ENCODE results near the gene COLGALT1.

COLGALT1 gene

DNA sequence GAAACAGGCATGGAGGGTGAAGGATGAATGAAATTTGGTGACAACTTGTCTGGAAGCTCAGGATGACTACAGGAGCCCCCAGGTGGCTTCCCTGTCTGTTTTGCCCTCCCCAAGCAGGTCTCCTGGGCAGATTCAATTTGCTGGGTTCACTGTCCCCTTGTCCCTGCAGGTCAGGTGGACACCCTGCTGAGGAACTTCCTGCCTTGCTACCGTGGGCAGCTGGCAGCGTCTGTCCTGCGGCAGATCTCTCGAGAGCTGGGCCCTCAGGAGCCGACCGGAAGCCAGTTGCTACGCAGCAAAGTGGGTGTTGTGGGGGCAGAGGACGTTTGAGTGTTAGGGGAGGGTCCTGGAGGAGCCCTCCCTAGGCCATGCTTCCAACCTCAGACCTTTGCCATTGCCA lies 24.9 kb upstream of the COLGALT1 start:
- no peak overlapping the region for H3K27ac ChIP-seq (ENCODE audit: low read depth, low read length)
- no peaks in the 10 kb centered on the region for H3K36me3 ChIP-seq (ENCODE audit: control insufficient read depth in 1 of 2, insufficient read depth in 2 of 2, low read length in 2 of 2)
- H3K9me3 ChIP-seq (ENCODE audit: control insufficient read depth in 1 of 2, low read length in 2 of 2): peaks cover 3 to 6% of the 10 kb centered on the region in 2 donors
- no peak overlapping the region for H3K4me3 ChIP-seq (ENCODE audit: low read depth in 1 of 2, low read length in 2 of 2)
- H3K9ac ChIP-seq (ENCODE audit: low read depth in 1 of 2, low read length in 2 of 2): no peak overlapping the region
- no peaks in the 10 kb centered on the region for H3K4me1 ChIP-seq (ENCODE audit: control insufficient read depth in 1 of 2, insufficient read depth in 2 of 2, low read length in 2 of 2)
- H3K27me3 ChIP-seq (ENCODE audit: control insufficient read depth in 1 of 2, insufficient read depth in 2 of 2, low read length in 2 of 2): peaks cover 4 to 8% of the 10 kb centered on the region in 2 donors

DNA sequence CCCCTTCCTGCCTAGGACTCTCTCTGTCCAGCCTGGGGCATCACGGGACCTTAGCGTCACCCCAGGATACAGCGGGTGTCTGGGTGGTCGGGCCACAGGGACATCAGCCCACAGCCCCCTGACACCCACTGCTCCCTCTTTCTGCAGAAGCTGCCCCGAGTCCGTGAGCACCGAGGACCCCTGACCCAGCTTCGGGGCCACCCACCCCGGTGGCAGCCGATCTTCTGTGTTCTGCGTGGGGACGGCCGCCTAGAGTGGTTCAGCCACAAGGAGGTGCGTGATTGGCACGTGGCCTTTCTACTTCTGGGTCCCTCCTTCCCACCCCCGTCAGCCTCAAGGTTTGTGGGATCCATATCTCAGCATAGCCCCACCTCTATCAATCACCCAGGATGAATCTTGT lies 23.3 kb upstream of the COLGALT1 start:
- Histone ChIP-seq H3K4me3 (ENCODE audit: low read depth in 1 of 2, low read length in 2 of 2) (no peak overlapping the region), H3K27me3 (ENCODE audit: control insufficient read depth in 1 of 2, insufficient read depth in 2 of 2, low read length in 2 of 2) (peaks cover 4 to 8% of the 10 kb centered on the region in 2 donors)

DNA sequence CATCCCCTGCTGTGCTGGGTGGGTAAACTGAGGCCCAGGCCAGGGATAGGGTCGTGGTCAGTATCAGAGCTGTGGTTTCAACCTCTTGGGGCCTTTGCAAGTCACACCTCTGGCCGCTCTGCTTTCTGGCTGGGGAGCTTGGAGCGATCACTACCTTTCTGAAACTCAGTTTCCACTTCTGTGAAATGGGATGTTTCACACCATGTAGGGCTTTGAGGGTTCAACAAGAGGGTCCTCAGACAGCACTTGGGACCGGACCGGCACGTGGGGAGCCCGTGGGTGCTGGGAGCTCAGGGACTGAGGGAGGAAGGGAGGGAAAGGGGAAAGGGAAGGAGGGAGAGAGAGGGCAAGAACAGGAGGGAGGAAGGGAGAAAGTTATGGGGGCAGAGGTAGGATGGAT lies 22.9 kb upstream of the COLGALT1 start:
- peaks cover 3 to 6% of the 10 kb centered on the region in 2 donors for H3K9me3 ChIP-seq (ENCODE audit: control insufficient read depth in 1 of 2, low read length in 2 of 2)
- no peaks in the 10 kb centered on the region for H3K36me3 ChIP-seq (ENCODE audit: control insufficient read depth in 1 of 2, insufficient read depth in 2 of 2, low read length in 2 of 2)
- no peak overlapping the region for H3K27ac ChIP-seq (ENCODE audit: low read depth, low read length)
- H3K4me1 ChIP-seq (ENCODE audit: control insufficient read depth in 1 of 2, insufficient read depth in 2 of 2, low read length in 2 of 2): no peaks in the 10 kb centered on the region
- no peak overlapping the region for H3K9ac ChIP-seq (ENCODE audit: low read depth in 1 of 2, low read length in 2 of 2)
- no peak overlapping the region for H3K4me3 ChIP-seq (ENCODE audit: low read depth in 1 of 2, low read length in 2 of 2)
- H3K27me3 ChIP-seq (ENCODE audit: control insufficient read depth in 1 of 2, insufficient read depth in 2 of 2, low read length in 2 of 2): peaks cover 8% of the 10 kb centered on the region in 2 donors

More for the DNA sequence above, 23.3 kb upstream of the COLGALT1 start:
- Histone ChIP-seq H3K27ac (ENCODE audit: low read depth, low read length) (no peak overlapping the region), H3K4me1 (ENCODE audit: control insufficient read depth in 1 of 2, insufficient read depth in 2 of 2, low read length in 2 of 2) (no peaks in the 10 kb centered on the region), H3K9ac (ENCODE audit: low read depth in 1 of 2, low read length in 2 of 2) (no peak overlapping the region), H3K36me3 (ENCODE audit: control insufficient read depth in 1 of 2, insufficient read depth in 2 of 2, low read length in 2 of 2) (no peaks in the 10 kb centered on the region), H3K9me3 (ENCODE audit: control insufficient read depth in 1 of 2, low read length in 2 of 2) (peaks cover 3 to 6% of the 10 kb centered on the region in 2 donors)

DNA sequence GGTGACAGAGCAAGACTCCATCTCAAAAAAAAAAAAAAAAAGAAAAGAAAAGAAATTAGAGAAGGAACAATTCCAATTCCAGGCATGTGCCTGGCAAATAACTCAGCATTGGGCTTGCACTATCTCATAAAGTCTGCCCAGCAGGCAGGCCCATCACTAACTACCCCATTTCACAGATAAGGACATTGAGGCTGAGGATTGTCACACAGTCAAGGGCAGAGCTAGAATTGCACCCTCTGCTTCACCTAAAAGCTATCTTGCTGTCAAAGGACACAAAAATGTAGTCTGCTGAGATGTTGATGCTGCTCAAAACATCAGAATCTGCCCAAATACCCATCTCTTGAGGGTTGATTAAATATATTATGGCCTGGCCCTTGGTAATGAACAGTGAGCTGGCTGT lies 20.7 kb upstream of the COLGALT1 start:
- H3K27ac ChIP-seq (ENCODE audit: low read depth, low read length): no peak overlapping the region
- H3K36me3 ChIP-seq (ENCODE audit: control insufficient read depth in 1 of 2, insufficient read depth in 2 of 2, low read length in 2 of 2): no peaks in the 10 kb centered on the region
- H3K4me1 ChIP-seq (ENCODE audit: control insufficient read depth in 1 of 2, insufficient read depth in 2 of 2, low read length in 2 of 2): peaks cover 5 to 7% of the 10 kb centered on the region in 2 donors
- H3K27me3 ChIP-seq (ENCODE audit: control insufficient read depth in 1 of 2, insufficient read depth in 2 of 2, low read length in 2 of 2): peaks cover 0 to 6% of the 10 kb centered on the region in 2 donors
- no peak overlapping the region for H3K9ac ChIP-seq (ENCODE audit: low read depth in 1 of 2, low read length in 2 of 2)
- no peaks in the 10 kb centered on the region for H3K9me3 ChIP-seq (ENCODE audit: control insufficient read depth in 1 of 2, low read length in 2 of 2)
- H3K4me3 ChIP-seq (ENCODE audit: low read depth in 1 of 2, low read length in 2 of 2): no peak overlapping the region

DNA sequence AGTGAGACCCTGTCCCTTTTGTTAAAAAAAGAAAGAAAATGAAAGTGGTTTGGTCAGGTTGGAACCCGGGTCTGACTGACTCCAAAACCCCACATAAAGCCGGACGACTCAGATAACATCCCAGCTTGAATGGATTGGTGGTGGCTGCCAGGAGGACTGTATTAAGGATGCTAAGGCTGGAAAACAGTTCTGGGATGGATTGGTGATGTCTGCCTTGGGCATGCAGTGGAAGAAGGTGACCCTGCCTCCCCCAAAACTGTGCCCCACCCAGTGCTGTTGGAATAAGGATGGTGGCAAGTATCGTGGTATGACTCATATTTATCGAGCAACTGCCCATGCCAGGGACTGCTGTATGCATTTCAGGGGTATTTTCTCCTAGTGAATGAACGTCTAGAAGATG lies 18.5 kb upstream of the COLGALT1 start:
- Histone ChIP-seq H3K27ac (ENCODE audit: low read depth, low read length) (no peak overlapping the region), H3K36me3 (ENCODE audit: control insufficient read depth in 1 of 2, insufficient read depth in 2 of 2, low read length in 2 of 2) (no peaks in the 10 kb centered on the region), H3K27me3 (ENCODE audit: control insufficient read depth in 1 of 2, insufficient read depth in 2 of 2, low read length in 2 of 2) (peaks cover 0 to 6% of the 10 kb centered on the region in 2 donors), H3K9me3 (ENCODE audit: control insufficient read depth in 1 of 2, low read length in 2 of 2) (no peaks in the 10 kb centered on the region), H3K4me1 (ENCODE audit: control insufficient read depth in 1 of 2, insufficient read depth in 2 of 2, low read length in 2 of 2) (peaks cover 5 to 7% of the 10 kb centered on the region in 2 donors), H3K4me3 (ENCODE audit: low read depth in 1 of 2, low read length in 2 of 2) (no peak overlapping the region), H3K9ac (ENCODE audit: low read depth in 1 of 2, low read length in 2 of 2) (no peak overlapping the region)

DNA sequence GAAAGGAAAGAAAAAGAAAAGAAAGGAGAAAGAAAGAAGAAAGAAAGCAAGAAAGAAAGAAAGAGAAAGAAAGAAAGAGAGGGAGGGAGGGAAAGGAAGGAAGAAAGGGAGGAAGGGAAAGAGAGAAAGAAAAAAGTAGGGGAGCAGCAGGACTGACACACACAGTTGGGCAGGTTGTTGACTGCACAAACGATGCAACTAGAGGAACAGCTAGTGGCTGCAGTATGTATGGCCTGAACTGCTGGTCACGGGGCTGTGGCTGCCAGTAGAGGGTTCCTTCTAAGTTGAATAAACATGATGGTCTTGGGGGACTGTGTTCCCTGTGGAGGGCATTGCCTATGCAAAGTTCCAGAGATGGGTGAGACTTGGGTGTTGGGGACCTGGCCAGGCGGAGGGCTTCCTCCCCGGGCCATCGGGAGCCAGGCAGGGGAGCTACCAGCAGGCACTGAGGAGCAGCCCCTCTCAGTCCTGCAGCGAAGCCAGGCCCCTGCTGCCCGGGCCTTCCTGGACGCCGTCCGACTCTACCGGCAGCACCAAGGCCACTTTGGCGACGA lies 16.7 kb upstream of the COLGALT1 start:
- peak overlapping the region in 1 of 2 donors; percentile 12 for H3K9ac ChIP-seq (ENCODE audit: low read depth in 1 of 2, low read length in 2 of 2)
- no peaks in the 10 kb centered on the region for H3K36me3 ChIP-seq (ENCODE audit: control insufficient read depth in 1 of 2, insufficient read depth in 2 of 2, low read length in 2 of 2)
- no peaks in the 10 kb centered on the region for H3K9me3 ChIP-seq (ENCODE audit: control insufficient read depth in 1 of 2, low read length in 2 of 2)
- no peak overlapping the region for H3K27ac ChIP-seq (ENCODE audit: low read depth, low read length)
- H3K4me1 ChIP-seq (ENCODE audit: control insufficient read depth in 1 of 2, insufficient read depth in 2 of 2, low read length in 2 of 2): peaks cover 5 to 7% of the 10 kb centered on the region in 2 donors
- peak overlapping the region; percentile 60 to 63 for H3K4me3 ChIP-seq (ENCODE audit: low read depth in 1 of 2, low read length in 2 of 2)
- H3K27me3 ChIP-seq (ENCODE audit: control insufficient read depth in 1 of 2, insufficient read depth in 2 of 2, low read length in 2 of 2): peaks cover 0 to 6% of the 10 kb centered on the region in 2 donors

DNA sequence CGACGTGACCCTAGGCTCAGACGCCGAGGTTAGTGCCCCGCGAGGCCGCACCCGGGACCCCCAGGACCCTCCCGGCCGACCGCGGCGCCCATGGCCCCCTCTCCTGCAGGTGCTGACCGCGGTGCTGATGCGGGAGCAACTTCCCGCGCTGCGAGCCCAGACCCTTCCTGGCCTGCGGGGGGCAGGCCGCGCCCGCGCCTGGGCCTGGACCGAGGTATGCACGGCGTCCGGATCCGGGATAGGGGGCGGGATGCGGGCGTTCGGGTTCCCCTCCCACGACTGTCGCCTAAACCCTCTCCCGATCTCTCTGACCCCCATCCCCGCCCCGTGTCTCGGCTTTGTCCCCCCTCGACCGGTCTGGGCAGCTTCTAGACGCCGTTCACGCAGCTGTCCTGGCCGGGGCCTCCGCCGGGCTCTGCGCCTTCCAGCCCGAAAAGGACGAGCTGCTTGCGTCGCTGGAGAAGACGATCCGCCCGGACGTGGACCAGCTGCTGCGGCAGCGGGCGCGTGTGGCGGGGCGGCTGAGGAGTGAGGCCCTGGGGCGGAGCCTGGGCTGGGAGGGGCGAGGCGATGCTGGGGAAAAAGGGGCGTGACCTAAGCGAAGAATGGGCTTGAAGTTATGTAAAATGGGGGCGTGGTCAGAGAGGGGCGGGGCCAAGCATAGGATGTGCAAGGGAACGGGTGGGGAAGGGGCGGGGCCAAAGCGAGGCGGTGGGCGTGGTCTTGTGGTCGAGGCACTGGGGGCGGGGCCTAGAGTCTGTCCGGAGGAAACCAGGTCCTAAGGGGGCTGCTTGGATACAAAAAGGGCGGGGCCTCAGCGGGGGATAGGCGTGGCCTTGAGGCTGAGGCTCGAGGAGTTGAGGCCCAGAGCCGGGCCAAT lies 16.0 kb upstream of the COLGALT1 start:
- no peak overlapping the region for H3K27ac ChIP-seq (ENCODE audit: low read depth, low read length)
- H3K9me3 ChIP-seq (ENCODE audit: control insufficient read depth in 1 of 2, low read length in 2 of 2): no peaks in the 10 kb centered on the region
- peak overlapping the region; percentile 60 to 63 for H3K4me3 ChIP-seq (ENCODE audit: low read depth in 1 of 2, low read length in 2 of 2)
- peaks cover 0 to 6% of the 10 kb centered on the region in 2 donors for H3K27me3 ChIP-seq (ENCODE audit: control insufficient read depth in 1 of 2, insufficient read depth in 2 of 2, low read length in 2 of 2)
- peaks cover 5 to 7% of the 10 kb centered on the region in 2 donors for H3K4me1 ChIP-seq (ENCODE audit: control insufficient read depth in 1 of 2, insufficient read depth in 2 of 2, low read length in 2 of 2)
- H3K36me3 ChIP-seq (ENCODE audit: control insufficient read depth in 1 of 2, insufficient read depth in 2 of 2, low read length in 2 of 2): no peaks in the 10 kb centered on the region
- peak overlapping the region; percentile 12 to 33 for H3K9ac ChIP-seq (ENCODE audit: low read depth in 1 of 2, low read length in 2 of 2)

DNA sequence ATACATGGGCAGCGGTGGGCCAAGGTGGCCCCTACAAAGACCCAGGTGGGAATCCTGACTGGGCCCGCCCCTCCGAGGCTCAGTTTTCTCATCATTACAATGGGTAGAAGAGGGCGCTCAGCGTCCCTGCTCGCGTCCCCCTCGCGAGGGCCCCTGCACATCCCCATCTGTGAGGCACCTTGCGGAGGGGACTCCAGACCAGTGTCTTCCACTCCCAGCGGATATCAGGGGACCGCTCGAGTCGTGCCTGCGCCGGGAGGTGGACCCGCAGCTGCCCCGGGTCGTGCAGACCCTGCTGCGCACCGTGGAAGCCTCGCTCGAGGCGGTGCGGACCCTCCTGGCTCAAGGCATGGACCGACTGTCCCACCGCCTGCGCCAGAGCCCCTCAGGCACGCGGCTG lies 15.3 kb upstream of the COLGALT1 start:
- peaks cover 0 to 6% of the 10 kb centered on the region in 2 donors for H3K27me3 ChIP-seq (ENCODE audit: control insufficient read depth in 1 of 2, insufficient read depth in 2 of 2, low read length in 2 of 2)
- H3K36me3 ChIP-seq (ENCODE audit: control insufficient read depth in 1 of 2, insufficient read depth in 2 of 2, low read length in 2 of 2): no peaks in the 10 kb centered on the region
- no peak overlapping the region for H3K9ac ChIP-seq (ENCODE audit: low read depth in 1 of 2, low read length in 2 of 2)
- H3K9me3 ChIP-seq (ENCODE audit: control insufficient read depth in 1 of 2, low read length in 2 of 2): no peaks in the 10 kb centered on the region
- H3K4me3 ChIP-seq (ENCODE audit: low read depth in 1 of 2, low read length in 2 of 2): no peak overlapping the region
- peaks cover 5 to 7% of the 10 kb centered on the region in 2 donors for H3K4me1 ChIP-seq (ENCODE audit: control insufficient read depth in 1 of 2, insufficient read depth in 2 of 2, low read length in 2 of 2)
- H3K27ac ChIP-seq (ENCODE audit: low read depth, low read length): no peak overlapping the region

DNA sequence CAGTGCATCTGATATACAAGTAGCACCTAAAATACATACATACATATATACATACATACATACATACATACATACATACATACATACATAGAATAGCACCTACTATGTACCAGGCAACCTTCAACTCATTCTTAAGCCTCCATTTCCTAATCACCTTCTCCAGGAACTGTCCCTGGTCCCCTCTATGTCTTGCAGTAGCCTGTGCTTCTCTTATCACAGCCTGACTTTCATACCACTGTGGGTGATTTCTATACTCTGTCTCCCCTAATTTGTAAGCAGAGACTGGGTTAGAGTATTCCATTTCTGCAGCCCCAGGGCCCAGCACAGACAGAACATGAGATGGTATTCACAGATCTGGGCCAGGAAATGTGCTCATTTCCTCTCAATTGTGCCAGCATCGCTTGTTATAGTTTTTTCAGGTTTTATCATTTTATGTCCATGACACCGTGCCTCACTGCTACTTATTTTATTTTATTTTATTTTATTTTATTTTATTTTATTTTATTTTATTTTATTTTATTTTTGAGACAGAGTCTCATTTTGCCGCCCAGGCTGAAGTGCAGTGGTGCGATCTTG lies 14.2 kb upstream of the COLGALT1 start:
- H3K4me3 ChIP-seq (ENCODE audit: low read depth in 1 of 2, low read length in 2 of 2): no peak overlapping the region
- H3K36me3 ChIP-seq (ENCODE audit: control insufficient read depth in 1 of 2, insufficient read depth in 2 of 2, low read length in 2 of 2): no peaks in the 10 kb centered on the region
- peaks cover 0 to 6% of the 10 kb centered on the region in 2 donors for H3K27me3 ChIP-seq (ENCODE audit: control insufficient read depth in 1 of 2, insufficient read depth in 2 of 2, low read length in 2 of 2)
- H3K27ac ChIP-seq (ENCODE audit: low read depth, low read length): no peak overlapping the region
- no peak overlapping the region for H3K9ac ChIP-seq (ENCODE audit: low read depth in 1 of 2, low read length in 2 of 2)
- no peaks in the 10 kb centered on the region for H3K9me3 ChIP-seq (ENCODE audit: control insufficient read depth in 1 of 2, low read length in 2 of 2)
- H3K4me1 ChIP-seq (ENCODE audit: control insufficient read depth in 1 of 2, insufficient read depth in 2 of 2, low read length in 2 of 2): peaks cover 5 to 7% of the 10 kb centered on the region in 2 donors

DNA sequence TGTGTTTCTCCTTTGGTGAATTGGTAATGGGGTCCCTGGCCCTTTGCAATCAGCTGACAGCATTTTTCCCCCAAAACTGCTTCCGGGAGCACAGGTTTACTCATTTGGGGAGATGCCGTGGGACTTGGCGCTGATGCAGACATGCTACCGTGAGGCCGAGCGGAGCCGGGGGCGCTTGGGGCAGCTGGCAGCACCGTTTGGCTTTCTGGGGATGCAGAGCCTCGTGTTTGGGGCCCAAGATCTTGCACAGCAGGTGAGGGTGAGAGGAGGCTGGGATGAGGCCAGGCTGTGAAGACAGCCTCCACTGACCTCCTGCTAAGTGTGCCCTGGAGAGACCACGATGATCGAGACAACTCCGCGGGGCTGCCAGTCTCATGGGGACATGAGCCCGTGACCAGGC lies 13.4 kb upstream of the COLGALT1 start:
- Histone ChIP-seq H3K9me3 (ENCODE audit: control insufficient read depth in 1 of 2, low read length in 2 of 2) (no peaks in the 10 kb centered on the region), H3K4me3 (ENCODE audit: low read depth in 1 of 2, low read length in 2 of 2) (no peak overlapping the region), H3K4me1 (ENCODE audit: control insufficient read depth in 1 of 2, insufficient read depth in 2 of 2, low read length in 2 of 2) (peaks cover 5 to 7% of the 10 kb centered on the region in 2 donors), H3K36me3 (ENCODE audit: control insufficient read depth in 1 of 2, insufficient read depth in 2 of 2, low read length in 2 of 2) (no peaks in the 10 kb centered on the region), H3K27ac (ENCODE audit: low read depth, low read length) (no peak overlapping the region), H3K27me3 (ENCODE audit: control insufficient read depth in 1 of 2, insufficient read depth in 2 of 2, low read length in 2 of 2) (peaks cover 0 to 6% of the 10 kb centered on the region in 2 donors), H3K9ac (ENCODE audit: low read depth in 1 of 2, low read length in 2 of 2) (no peak overlapping the region)
